GM12878 (cell line): Measurements from ENCODE around the gene TENT4B. TPM values are rescaled to one million over a fixed set of nuclear protein-coding genes. Genes with fewer than 3 reads are reported as not detected.

Experiments used
- ATAC-seq: fragments of 200-7000 bp; cut with Tn5 transposase; 3 replicates; pipeline ENCODE4 v1.9.1; 2020; ENCODE audit warnings: mild to moderate bottlenecking, moderate library complexity
- BruUV-seq: library from RNA; stranded (reverse); fragments of 400-500 nt; replicated peaks from 2 replicates; lab custom pipeline; 2021; lab: Mats Ljungman, UMichigan
- CTCF ChIA-PET: fragments of 300-600 bp; sonication (Branson Sonifier 250); formaldehyde crosslinking; extraction: SDS; loops from one replicate; lab custom pipeline; 2021; ENCODE audit warnings: inconsistent platforms; lab: Yijun Ruan, JAX
- POLR2A ChIA-PET: fragments of 350-600 bp; formaldehyde crosslinking; extraction: SDS; loops from one replicate; lab custom pipeline; 2021; ENCODE audit warnings: inconsistent platforms; lab: Charles Lee
- RAD21 ChIA-PET: fragments of 300-600 bp; sonication (Branson Sonifier 250); formaldehyde crosslinking; loops from one replicate; lab custom pipeline; 2023; ENCODE audit warnings: antibody characterized with exemption; ENCODE audit not compliant: unreplicated experiment; lab: Charles Lee
- SMC1A ChIA-PET: fragments of 300-600 bp; sonication (Branson Sonifier 250); formaldehyde crosslinking; loops from one replicate; lab custom pipeline; 2023; ENCODE audit not compliant: unreplicated experiment, uncharacterized antibody; lab: Charles Lee
- DNase-seq: peaks from one replicate; pipeline ENCODE4 v3.0.0-alpha.2; 2011; ENCODE audit warnings: low read depth, low spot score
- FAIRE-seq: peaks from 3 replicates; lab custom pipeline; 2011; peaks lifted over from hg19 to GRCh38; lab: Jason Lieb, UNC
- H2AFZ ChIP-seq: 2 replicates; pipeline ENCODE4 v1.6.0; 2011; ENCODE audit warnings: low read depth, low read length, control low read depth; ENCODE audit not compliant: control insufficient read depth
- H3K27ac ChIP-seq: 2 replicates; pipeline ENCODE4 v1.5.1; 2011; ENCODE audit warnings: control low read depth; ENCODE audit not compliant: control insufficient read depth, insufficient read depth
- H3K27me3 ChIP-seq, 2 experiments: replicated peaks in 1 of 2; 2 replicates each; pipeline versions ENCODE4 v1.6.0 to v1.6.1; 2011; ENCODE audit warnings: low read length in 1 of 2; ENCODE audit not compliant: control insufficient read depth in 2 of 2, insufficient read depth in 2 of 2
- H3K36me3 ChIP-seq, 2 experiments: 2 replicates each; pipeline ENCODE4 v1.5.1; 2011; ENCODE audit warnings: low read length in 1 of 2; ENCODE audit not compliant: control insufficient read depth in 2 of 2, insufficient read depth in 2 of 2
- H3K4me1 ChIP-seq: 2 replicates; pipeline ENCODE4 v1.6.1; 2011; ENCODE audit warnings: mild to moderate bottlenecking, low read length, moderate library complexity, mixed read lengths; ENCODE audit not compliant: control insufficient read depth, insufficient read depth
- H3K4me2 ChIP-seq: 2 replicates; pipeline ENCODE4 v1.6.0; 2011; ENCODE audit warnings: control low read depth; ENCODE audit not compliant: control insufficient read depth, insufficient read depth
- H3K4me3 ChIP-seq: fragments of 200-600 bp; sonication (generic); 2 replicates; pipeline ENCODE4 v1.5.1; 2016
- H3K79me2 ChIP-seq: 2 replicates; pipeline ENCODE4 v1.6.0; 2011; ENCODE audit warnings: low read length; ENCODE audit not compliant: control insufficient read depth, insufficient read depth
- H3K9ac ChIP-seq: 2 replicates; pipeline ENCODE4 v1.8.0; 2011; ENCODE audit warnings: low read length, control low read depth, mixed read lengths; ENCODE audit not compliant: control insufficient read depth, insufficient read depth
- H3K9me3 ChIP-seq: replicated peaks from 3 replicates; pipeline ENCODE4 v1.5.1; 2011; ENCODE audit warnings: mild to moderate bottlenecking, low read length; ENCODE audit not compliant: control insufficient read depth, insufficient read depth
- H4K20me1 ChIP-seq: 2 replicates; pipeline ENCODE4 v1.6.0; 2011; ENCODE audit not compliant: control insufficient read depth, insufficient read depth
- BCLAF1 ChIP-seq: fragments of 450-650 bp; IDR thresholded peaks from 2 replicates; pipeline ENCODE4 v1.6.1; 2017; ENCODE audit warnings: antibody characterized with exemption, mild to moderate bottlenecking, moderate library complexity
- BHLHE40 ChIP-seq, 2 experiments: fragments of 450-650 bp in 1 of 2; IDR thresholded peaks; 2 replicates each; pipeline ENCODE4 v1.6.1; 2011 to 2017; ENCODE audit warnings: low read depth in 2 of 2, borderline replicate concordance in 1 of 2, improper control_type of control experiment in 1 of 2, low read length in 1 of 2, mild to moderate bottlenecking in 1 of 2
- CHD4 ChIP-seq: fragments of 200-600 bp; sonication (generic); IDR thresholded peaks from 2 replicates; pipeline ENCODE4 v1.6.1; 2016; ENCODE audit warnings: mild to moderate bottlenecking
- HDGF ChIP-seq: fragments of 450-650 bp; IDR thresholded peaks from 2 replicates; pipeline ENCODE4 v1.6.1; 2016; ENCODE audit warnings: antibody characterized with exemption
- SP1 ChIP-seq: IDR thresholded peaks from one replicate; pipeline ENCODE4 v1.6.1; 2011; ENCODE audit warnings: low read depth, low read length
- SPI1 ChIP-seq: IDR thresholded peaks from 2 replicates; pipeline ENCODE4 v1.6.1; 2011; ENCODE audit warnings: low read depth, mild to moderate bottlenecking, low read length, moderate library complexity, borderline replicate concordance; ENCODE audit not compliant: insufficient read depth
- TCF7 ChIP-seq: IDR thresholded peaks from 2 replicates; pipeline ENCODE4 v1.6.1; 2014; ENCODE audit warnings: antibody characterized with exemption, borderline replicate concordance
- WRNIP1 ChIP-seq: IDR thresholded peaks from 2 replicates; pipeline ENCODE4 v1.6.1; 2011; ENCODE audit warnings: low read depth, low read length, improper control_type of control experiment, borderline replicate concordance
- YBX1 ChIP-seq: fragments of 450-650 bp; IDR thresholded peaks from 2 replicates; pipeline ENCODE4 v1.6.1; 2016; ENCODE audit warnings: antibody characterized with exemption
- WGBS: methylation state at CpG from one replicate; pipeline ENCODE4 v1.1.6; 2016; ENCODE audit warnings: low lambda C conversion rate; ENCODE audit not compliant: insufficient replicate concordance, insufficient coverage; ENCODE audit errors: missing lambda C conversion rate; 5-methylcytosine and 5-hydroxymethylcytosine counted together
- in situ Hi-C: fragments of 300-500 bp; cut with MboI; formaldehyde crosslinking; loops from 9 replicates; pipeline ENCODE4 v1.14.3; 2018; ENCODE audit warnings: mixed read lengths
- intact Hi-C: fragments of 100-400 bp; cut with micrococcal nuclease; formaldehyde crosslinking; loops from one replicate; pipeline ENCODE4 v1.14.2; 2022; ENCODE audit not compliant: unreplicated experiment
- polyA plus RNA-seq, 11 experiments: library from polyadenylated mRNA; depleted of rRNA in 4 of 11; unstranded in 6 of 11; stranded (reverse) in 5 of 11; fragments of >200 nt; fragmentation: Nextera tagmentation in 4 of 11; fragmentation: Illumina TruSeq in 1 of 11; extraction: Ambion mirVana in 4 of 11; extraction: Trizol in 1 of 11; gene quantifications; 1 replicate in 1 of 11; 2 replicates in 10 of 11; pipeline versions ENCODE4 v1.2.1 to v1.2.3, GENCODE V29; 2011 to 2016; ENCODE audit warnings: inconsistent platforms in 2 of 11, missing spikeins in 2 of 11, low read depth in 1 of 11
- total RNA-seq, 4 experiments: library from RNA; depleted of rRNA in 3 of 4; stranded (reverse); fragments of >200 nt in 3 of 4; fragmentation: Illumina TruSeq in 1 of 4; extraction: Trizol in 1 of 4; gene quantifications; 2 replicates each; pipeline versions ENCODE4 v1.2.1 to v1.2.3, GENCODE V29; 2013 to 2021
- TF ChIP-seq, protein P1 (sequence below): fragments of 450-650 bp; conservative IDR thresholded peaks from 2 replicates; pipeline ENCODE4 v1.6.1; 2017; ENCODE audit warnings: mild to moderate bottlenecking, moderate library complexity
- TF ChIP-seq, protein P2 (sequence below): IDR thresholded peaks from 2 replicates; pipeline ENCODE4 v1.6.1; 2011; ENCODE audit warnings: low read depth, mild to moderate bottlenecking, low read length, moderate library complexity, borderline replicate concordance; ENCODE audit errors: extremely low read depth
- TF ChIP-seq, protein P3 (sequence below): fragments of 450-650 bp; IDR thresholded peaks from 2 replicates; pipeline ENCODE4 v1.6.1; 2017; ENCODE audit warnings: low read depth, mild to moderate bottlenecking, moderate library complexity

Gene TENT4B
- total and polyA plus RNA-seq, 10 of the 15 experiments (the other 5 are each of a cell fraction or from before 2014, with no cell fraction given): 4.4 to 16.7 (median 10.8) TPM

- TF ChIP-seq, protein P1, sequence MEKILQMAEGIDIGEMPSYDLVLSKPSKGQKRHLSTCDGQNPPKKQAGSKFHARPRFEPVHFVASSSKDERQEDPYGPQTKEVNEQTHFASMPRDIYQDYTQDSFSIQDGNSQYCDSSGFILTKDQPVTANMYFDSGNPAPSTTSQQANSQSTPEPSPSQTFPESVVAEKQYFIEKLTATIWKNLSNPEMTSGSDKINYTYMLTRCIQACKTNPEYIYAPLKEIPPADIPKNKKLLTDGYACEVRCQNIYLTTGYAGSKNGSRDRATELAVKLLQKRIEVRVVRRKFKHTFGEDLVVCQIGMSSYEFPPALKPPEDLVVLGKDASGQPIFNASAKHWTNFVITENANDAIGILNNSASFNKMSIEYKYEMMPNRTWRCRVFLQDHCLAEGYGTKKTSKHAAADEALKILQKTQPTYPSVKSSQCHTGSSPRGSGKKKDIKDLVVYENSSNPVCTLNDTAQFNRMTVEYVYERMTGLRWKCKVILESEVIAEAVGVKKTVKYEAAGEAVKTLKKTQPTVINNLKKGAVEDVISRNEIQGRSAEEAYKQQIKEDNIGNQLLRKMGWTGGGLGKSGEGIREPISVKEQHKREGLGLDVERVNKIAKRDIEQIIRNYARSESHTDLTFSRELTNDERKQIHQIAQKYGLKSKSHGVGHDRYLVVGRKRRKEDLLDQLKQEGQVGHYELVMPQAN: no peak
These were observed 12.4 kb downstream of the TENT4B start (continued) for GRCh38 chr16:50165473-50165872.

- H3K36me3 ChIP-seq: no peaks in the 10 kb centered on the region
- in situ Hi-C loops (no loop called here), intact Hi-C loops (no loop called here)
- H3K4me3 ChIP-seq: peak overlapping the region; percentile 15; the same call in 1 of the 2 replicates
- POLR2A ChIA-PET: interaction anchor here (0.6 to 1.1 kb wide), 9 partner anchors 10 to 159 kb away, joined by 3 to 10 read pairs (median 3); no protein-coding TSS in a partner anchor
- H3K4me1 ChIP-seq: peaks cover 6% of the 10 kb centered on the region; the same call in 1 of the 2 replicates
- FAIRE-seq (no peak), DNase-seq (no peak), ATAC-seq (no peak)
- H3K27ac ChIP-seq: peak overlapping the region; percentile 9; the same call in 1 of the 2 replicates
- RAD21 ChIA-PET: interaction anchor here (0.5 to 2.0 kb wide), 7 partner anchors 11 to 640 kb away, joined by 3 to 8 read pairs (median 3); no protein-coding TSS in a partner anchor
- H3K27me3 ChIP-seq: no peaks in the 10 kb centered on the region
- no peaks in the 10 kb centered on the region for H4K20me1 ChIP-seq
- CTCF ChIA-PET: interaction anchor here (0.6 to 2.3 kb wide), 12 partner anchors 8 to 398 kb away, joined by 3 to 12 read pairs (median 4); partner anchors contain the start of gene CNEP1R1
- H2AFZ ChIP-seq: no peak overlapping the region
- WGBS: 86% methylated on average over 9 of the region's 9 CpGs
- BruUV-seq: no TSS peak
- SMC1A ChIA-PET: interaction anchor here (1.1 to 4.1 kb wide), 12 partner anchors 11 to 501 kb away, joined by 3 to 20 read pairs (median 5); partner anchors contain the start of gene CNEP1R1
- peaks cover 68% of the 10 kb centered on the region for H3K79me2 ChIP-seq
- no peak overlapping the region for H3K4me2 ChIP-seq
- no peak overlapping the region for H3K9ac ChIP-seq
- H3K9me3 ChIP-seq: no peaks in the 10 kb centered on the region; the same call in 2 of the 3 replicates
- TF ChIP-seq SPI1 (no peak), SP1 (no peak), WRNIP1 (no peak), YBX1 (no peak), BHLHE40 (IDR thresholded peaks at IDR 0.05; ENCODE audit: borderline replicate concordance in 1 of 2, low read depth in 2 of 2, low read length in 1 of 2) (no peak), TCF7 (no peak), CHD4 (no peak), BCLAF1 (no peak), HDGF (no peak)
- TF ChIP-seq, protein P2, sequence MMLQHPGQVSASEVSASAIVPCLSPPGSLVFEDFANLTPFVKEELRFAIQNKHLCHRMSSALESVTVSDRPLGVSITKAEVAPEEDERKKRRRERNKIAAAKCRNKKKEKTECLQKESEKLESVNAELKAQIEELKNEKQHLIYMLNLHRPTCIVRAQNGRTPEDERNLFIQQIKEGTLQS: no peak
- TF ChIP-seq, protein P3, sequence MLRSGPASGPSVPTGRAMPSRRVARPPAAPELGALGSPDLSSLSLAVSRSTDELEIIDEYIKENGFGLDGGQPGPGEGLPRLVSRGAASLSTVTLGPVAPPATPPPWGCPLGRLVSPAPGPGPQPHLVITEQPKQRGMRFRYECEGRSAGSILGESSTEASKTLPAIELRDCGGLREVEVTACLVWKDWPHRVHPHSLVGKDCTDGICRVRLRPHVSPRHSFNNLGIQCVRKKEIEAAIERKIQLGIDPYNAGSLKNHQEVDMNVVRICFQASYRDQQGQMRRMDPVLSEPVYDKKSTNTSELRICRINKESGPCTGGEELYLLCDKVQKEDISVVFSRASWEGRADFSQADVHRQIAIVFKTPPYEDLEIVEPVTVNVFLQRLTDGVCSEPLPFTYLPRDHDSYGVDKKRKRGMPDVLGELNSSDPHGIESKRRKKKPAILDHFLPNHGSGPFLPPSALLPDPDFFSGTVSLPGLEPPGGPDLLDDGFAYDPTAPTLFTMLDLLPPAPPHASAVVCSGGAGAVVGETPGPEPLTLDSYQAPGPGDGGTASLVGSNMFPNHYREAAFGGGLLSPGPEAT: no peak
These were observed 13.7 kb downstream of the TENT4B start for GRCh38 chr16:50166511-50167500.
